ENCODE measurements around the gene CIZ1.
"Not testable (repeated sequence)": the region's sequence is repeated elsewhere in the genome, so short reads cannot be mapped to it uniquely, and the experiment has no call there.

CIZ1 gene

DNA sequence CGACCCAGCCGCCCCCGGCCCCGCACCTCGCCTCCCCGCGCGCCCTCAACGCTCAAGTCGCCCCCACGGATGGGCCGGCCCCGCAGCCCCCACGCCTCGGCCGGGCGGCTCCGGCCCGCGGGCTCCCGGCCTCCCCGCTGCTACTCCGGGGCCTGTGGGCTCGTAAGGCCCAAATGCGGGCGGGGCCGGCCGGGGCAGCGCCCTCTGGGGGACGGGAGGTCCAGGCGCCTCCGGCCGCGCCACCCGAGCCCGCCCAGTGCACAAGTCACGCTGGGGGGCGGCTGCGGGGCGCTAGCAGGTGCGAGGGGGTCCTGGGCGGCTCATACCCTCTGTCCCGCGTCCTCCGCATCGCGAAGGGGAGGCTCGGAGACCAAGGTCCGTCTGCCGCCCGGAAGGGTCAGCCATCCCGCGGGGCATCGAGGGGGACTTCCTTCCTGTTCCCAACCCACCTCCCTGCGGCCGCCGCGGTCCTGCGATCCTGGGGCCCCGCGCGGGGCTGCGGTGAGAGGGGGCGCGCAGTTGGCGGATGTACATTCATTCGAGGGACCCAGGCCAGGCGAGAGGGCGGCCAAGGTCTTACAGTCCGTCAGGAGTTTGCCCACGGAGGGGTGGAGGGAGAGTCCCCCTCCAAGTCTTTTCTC lies at the start of gene CIZ1:
Gene CIZ1 (minus strand): TSS at position 167 of the 641 bp plus-strand sequence. CDS start 715 bp downstream, outside the sequence.
- in situ Hi-C loops (cut with HindIII; ENCODE audit: low pct_unique_long_range_greater_than_20kb, low sequenced_read_pairs) = no loop called here
- no peak for TF ChIP-seq JUND (IDR thresholded peaks at IDR 0.05; ENCODE audit: low read depth)
- DNase-seq (ENCODE audit: low read depth in 1 of 2, low spot score in 1 of 2) = peak; percentile 89 to 90

DNA sequence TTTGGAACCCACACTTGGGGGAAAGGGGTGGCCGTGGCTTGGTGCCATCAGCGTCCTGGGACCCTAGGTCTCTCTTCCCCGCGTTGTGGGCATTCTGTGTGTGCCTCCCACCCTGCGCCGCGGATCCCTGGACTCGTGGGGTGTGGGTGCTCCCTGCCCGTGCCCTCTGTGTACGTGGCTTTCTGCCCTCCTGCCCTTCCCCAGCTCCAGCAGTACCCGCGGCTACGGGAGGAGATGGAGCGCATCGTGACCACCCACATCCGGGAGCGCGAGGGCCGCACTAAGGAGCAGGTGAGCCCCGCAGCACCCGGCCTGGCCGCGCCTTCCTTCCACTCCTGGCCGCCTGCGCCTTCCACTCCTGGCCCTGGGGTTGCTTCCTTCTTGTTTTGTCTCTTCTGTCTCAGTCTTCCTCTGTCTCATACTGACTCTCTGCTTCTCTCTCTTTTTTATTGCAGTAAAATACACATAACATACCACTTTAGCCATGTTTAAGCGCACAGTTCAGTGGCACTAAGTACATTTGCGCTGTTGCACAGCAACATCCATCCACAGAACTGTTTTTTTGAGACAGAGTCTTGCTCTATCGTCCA lies 42.5 kb upstream of the CIZ1 start:
- no peak for DNase-seq (ENCODE audit: low read depth in 1 of 2, low spot score in 1 of 2)
- in situ Hi-C loops (cut with HindIII; ENCODE audit: low pct_unique_long_range_greater_than_20kb, low sequenced_read_pairs) = no loop called here
- TF ChIP-seq JUND (IDR thresholded peaks at IDR 0.05; ENCODE audit: low read depth) = no peak

DNA sequence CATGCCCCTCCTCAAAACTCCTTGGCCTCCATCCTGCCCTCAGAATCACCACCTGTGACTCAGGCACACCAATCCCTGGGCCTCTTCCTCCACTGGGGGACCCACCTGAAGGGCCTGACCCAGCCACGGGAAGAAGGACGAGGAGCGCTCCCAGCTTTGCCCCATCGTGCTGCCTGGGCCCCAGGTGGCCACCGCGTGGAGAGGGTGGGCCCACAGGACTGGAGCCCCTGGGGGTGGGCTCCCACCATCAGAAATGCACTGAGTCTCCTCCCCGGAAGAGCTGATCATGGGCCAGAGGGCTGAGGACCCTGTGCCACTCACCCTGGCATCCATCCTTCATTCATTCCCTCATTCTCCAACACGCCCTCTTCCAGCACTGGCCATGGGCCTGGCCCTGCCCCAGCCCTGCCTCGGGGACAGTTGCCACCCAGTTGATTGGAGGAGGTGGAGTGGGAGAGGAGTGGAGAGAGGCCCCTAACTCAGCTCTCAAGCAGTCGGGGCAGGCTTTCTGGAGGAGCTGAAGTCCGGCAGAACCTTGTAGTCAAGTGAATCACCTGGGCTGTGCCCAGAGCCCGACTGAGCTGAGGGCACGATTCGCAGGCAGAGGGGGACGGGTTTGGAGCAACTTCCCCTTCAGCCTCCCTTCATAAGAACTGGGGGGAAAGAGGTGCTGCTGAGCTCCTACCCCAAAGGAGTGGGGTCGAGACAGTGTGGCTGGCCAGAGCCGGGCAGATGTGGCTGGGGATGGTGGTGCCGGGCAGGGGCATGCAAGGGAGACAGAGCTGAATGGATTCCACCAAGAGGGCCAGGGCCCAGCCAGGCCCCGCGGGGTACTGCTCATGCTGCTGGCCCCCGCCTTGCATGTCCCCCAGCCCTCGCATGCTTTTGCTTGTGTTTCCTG lies 41.4 kb upstream of the CIZ1 start:
- no peak for DNase-seq (ENCODE audit: low read depth in 1 of 2, low spot score in 1 of 2)
- no peak for TF ChIP-seq JUND (IDR thresholded peaks at IDR 0.05; ENCODE audit: low read depth)
- in situ Hi-C loops (cut with HindIII; ENCODE audit: low pct_unique_long_range_greater_than_20kb, low sequenced_read_pairs) = no loop called here

- in situ Hi-C loops (cut with HindIII; ENCODE audit: low pct_unique_long_range_greater_than_20kb, low sequenced_read_pairs) = no loop called here
- DNase-seq (ENCODE audit: low read depth in 1 of 2, low spot score in 1 of 2) = no peak
- no peak for TF ChIP-seq JUND (IDR thresholded peaks at IDR 0.05; ENCODE audit: low read depth)
Observed at GRCh38 chr9:128231638-128232527, 40.5 kb upstream of the CIZ1 start.

- in situ Hi-C loops (cut with HindIII; ENCODE audit: low pct_unique_long_range_greater_than_20kb, low sequenced_read_pairs); DNase-seq (ENCODE audit: low read depth in 1 of 2, low spot score in 1 of 2): not testable (repeated sequence)
Observed at GRCh38 chr9:128230897-128231296, 39.5 kb upstream of the CIZ1 start.

DNA sequence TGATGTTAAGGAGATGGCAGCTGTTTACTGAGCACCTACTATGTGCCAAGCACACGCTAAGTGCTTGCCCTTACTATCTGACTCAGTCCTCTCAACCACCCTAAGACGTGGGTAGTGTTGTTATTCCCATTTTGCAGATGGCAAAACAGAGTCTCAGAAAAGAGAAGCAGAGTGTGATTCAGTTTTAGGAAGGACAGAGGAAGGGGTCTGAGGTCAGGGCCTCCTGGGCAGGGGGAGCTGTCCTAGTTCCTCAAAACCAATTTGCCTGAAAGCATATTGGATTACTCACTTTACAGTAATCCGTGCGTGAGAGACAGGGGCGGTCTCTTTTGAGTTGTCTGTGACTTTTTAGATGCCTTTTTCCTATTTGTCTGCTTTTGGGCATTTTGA lies 35.0 kb upstream of the CIZ1 start:
- no peak for TF ChIP-seq JUND (IDR thresholded peaks at IDR 0.05; ENCODE audit: low read depth)
- in situ Hi-C loops (cut with HindIII; ENCODE audit: low pct_unique_long_range_greater_than_20kb, low sequenced_read_pairs) = no loop called here
- DNase-seq (ENCODE audit: low read depth in 1 of 2, low spot score in 1 of 2) = no peak

GRCh38 chr9:128225770-128226411 lies 34.5 kb upstream of the CIZ1 start:
- no peak for TF ChIP-seq JUND (IDR thresholded peaks at IDR 0.05; ENCODE audit: low read depth)
- in situ Hi-C loops (cut with HindIII; ENCODE audit: low pct_unique_long_range_greater_than_20kb, low sequenced_read_pairs) = no loop called here
- DNase-seq (ENCODE audit: low read depth in 1 of 2, low spot score in 1 of 2) = no peak

GRCh38 chr9:128224877-128225276 lies 33.5 kb upstream of the CIZ1 start:
- DNase-seq (ENCODE audit: low read depth in 1 of 2, low spot score in 1 of 2) = no peak
- in situ Hi-C loops (cut with HindIII; ENCODE audit: low pct_unique_long_range_greater_than_20kb, low sequenced_read_pairs) = no loop called here
- no peak for TF ChIP-seq JUND (IDR thresholded peaks at IDR 0.05; ENCODE audit: low read depth)

DNA sequence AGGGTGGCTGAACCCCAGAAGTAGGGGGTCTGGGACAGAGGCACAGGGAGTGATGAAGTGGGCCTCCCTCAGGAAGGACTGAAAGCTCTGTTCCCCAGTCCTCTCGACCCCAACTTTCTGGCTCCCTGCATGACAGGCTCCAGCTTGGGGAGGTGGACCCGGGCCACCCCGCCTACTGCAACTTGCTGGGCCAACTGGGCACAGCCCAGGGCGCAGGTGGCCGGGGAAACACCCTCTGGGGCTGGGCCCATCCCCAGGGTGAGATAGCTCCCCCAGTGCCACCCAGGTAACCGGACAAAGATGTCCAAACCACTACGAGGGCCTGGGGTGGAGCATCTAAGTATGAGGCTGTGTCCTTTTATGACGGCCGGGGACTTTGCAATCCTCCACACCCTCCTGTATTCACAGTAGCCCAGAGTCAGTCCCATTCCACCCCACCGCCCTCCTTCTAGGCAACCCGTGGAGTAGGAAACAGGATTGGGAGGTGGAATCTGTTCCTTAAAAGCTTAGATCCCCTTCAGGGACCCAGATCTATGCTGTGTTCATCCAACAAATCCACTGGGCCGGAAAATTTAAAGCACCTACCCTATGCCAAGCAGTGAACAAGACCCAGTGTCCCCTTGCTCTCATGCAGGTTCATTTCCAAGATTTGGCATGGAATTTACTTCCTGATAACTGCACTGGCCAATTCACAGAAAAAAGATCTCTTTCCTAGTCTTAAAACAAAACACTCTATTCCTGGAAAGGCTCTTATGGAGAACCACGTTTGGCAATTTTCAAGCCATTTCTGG lies 31.7 kb upstream of the CIZ1 start:
- DNase-seq (ENCODE audit: low read depth in 1 of 2, low spot score in 1 of 2) = no peak
- in situ Hi-C loops (cut with HindIII; ENCODE audit: low pct_unique_long_range_greater_than_20kb, low sequenced_read_pairs) = no loop called here
- no peak for TF ChIP-seq JUND (IDR thresholded peaks at IDR 0.05; ENCODE audit: low read depth)

- no peak for DNase-seq (ENCODE audit: low read depth in 1 of 2, low spot score in 1 of 2)
- no peak for TF ChIP-seq JUND (IDR thresholded peaks at IDR 0.05; ENCODE audit: low read depth)
- in situ Hi-C loops (cut with HindIII; ENCODE audit: low pct_unique_long_range_greater_than_20kb, low sequenced_read_pairs) = no loop called here
Observed at GRCh38 chr9:128222026-128222425, 30.7 kb upstream of the CIZ1 start.

- no peak for TF ChIP-seq JUND (IDR thresholded peaks at IDR 0.05; ENCODE audit: low read depth)
- no peak for DNase-seq (ENCODE audit: low read depth in 1 of 2, low spot score in 1 of 2)
- in situ Hi-C loops (cut with HindIII; ENCODE audit: low pct_unique_long_range_greater_than_20kb, low sequenced_read_pairs) = no loop called here
Observed at GRCh38 chr9:128219831-128220230, 28.5 kb upstream of the CIZ1 start.

All from T47D (cell line).